Upper lobe of left lung (tissue), 6 donors: ENCODE measurements around the gene ANAPC16. TPM values are rescaled to one million over a fixed set of nuclear protein-coding genes. Genes with fewer than 3 reads are reported as not detected.

Source experiments
- ATAC-seq, 2 donors: fragments of 200-7000 bp; cut with Tn5 transposase; one replicate each; pipeline ENCODE4 v1.9.1; 2022; ENCODE audit warnings: mild to moderate bottlenecking in 2 of 2, moderate library complexity in 2 of 2; ENCODE audit not compliant: low FRiP score in 2 of 2
- DNase-seq, 2 donors: peaks; one replicate each; pipeline ENCODE4 v3.0.0-alpha.2; 2019 to 2020
- H3K27ac ChIP-seq, 4 donors: fragments of 200-600 bp; sonication (generic); one replicate each; pipeline ENCODE4 v1.5.1; 2016 to 2019
- H3K27me3 ChIP-seq, 4 donors: fragments of 200-600 bp; sonication (generic); one replicate each; pipeline ENCODE4 v1.5.1; 2017 to 2019
- H3K36me3 ChIP-seq, 4 donors: fragments of 200-600 bp; sonication (generic); one replicate each; pipeline ENCODE4 v1.5.1; 2016 to 2019
- H3K4me1 ChIP-seq, 4 donors: fragments of 200-600 bp; sonication (generic); one replicate each; pipeline ENCODE4 v1.5.1; 2018 to 2019
- H3K4me3 ChIP-seq, 4 donors: fragments of 200-600 bp; sonication (generic); one replicate each; pipeline ENCODE4 v1.5.1; 2017 to 2019; ENCODE audit warnings: mild to moderate bottlenecking in 2 of 4, moderate library complexity in 1 of 4
- H3K9me3 ChIP-seq, 4 donors: fragments of 200-600 bp; sonication (generic); one replicate each; pipeline ENCODE4 v1.5.1; 2018 to 2019
- EP300 ChIP-seq, 4 donors: sonication (generic); formaldehyde crosslinking; IDR thresholded peaks; one replicate each; pipeline ENCODE4 v1.5.1; 2017; ENCODE audit warnings: antibody characterized with exemption in 4 of 4, control low read depth in 2 of 4
- POLR2A ChIP-seq, 4 donors: fragments of 450-650 bp; IDR thresholded peaks; one replicate each; pipeline ENCODE4 v1.5.1; 2016 to 2017; ENCODE audit warnings: antibody characterized with exemption in 4 of 4, mild to moderate bottlenecking in 2 of 4
- POLR2AphosphoS5 ChIP-seq, 2 donors: sonication (generic); formaldehyde crosslinking; IDR thresholded peaks; one replicate each; pipeline ENCODE4 v1.5.1; 2017; ENCODE audit warnings: antibody characterized with exemption in 2 of 2
- WGBS, 2 donors: methylation state at CpG; one replicate each; pipeline ENCODE4 v1.1.5; 2017 to 2018; 5-methylcytosine and 5-hydroxymethylcytosine counted together
- total RNA-seq, 6 donors: library from RNA; depleted of rRNA in 4 of 6; stranded (reverse); fragments of >200 nt in 4 of 6; gene quantifications; one replicate each; pipeline versions ENCODE4 v1.1.0 to v1.2.1, GENCODE V29; 2016 to 2021
- TF ChIP-seq, protein P1 (sequence below), 6 experiments: fragments of 450-650 bp in 4 of 6; fragments of 200-600 bp in 2 of 6; sonication (generic) in 2 of 6; IDR thresholded peaks; one replicate each; pipeline ENCODE4 v1.5.1; 2016 to 2019; ENCODE audit warnings: antibody characterized with exemption in 6 of 6
- donor health status: DM: no; HTN: no; CAD: no; lungs with moderate emphysema.
- donor health status: DM: no; HTN: yes; CAD: no; lungs with severe emphysema.

Gene ANAPC16
- total RNA-seq, 6 donors from 2014 or later: 34.6 to 110 (median 92.6) TPM

- TF ChIP-seq POLR2AphosphoS5 (IDR thresholded peaks at IDR 0.05): peak in 1 of 2 donors; percentile 22
- no peak for TF ChIP-seq EP300 (IDR thresholded peaks at IDR 0.05)
- TF ChIP-seq, protein P1, sequence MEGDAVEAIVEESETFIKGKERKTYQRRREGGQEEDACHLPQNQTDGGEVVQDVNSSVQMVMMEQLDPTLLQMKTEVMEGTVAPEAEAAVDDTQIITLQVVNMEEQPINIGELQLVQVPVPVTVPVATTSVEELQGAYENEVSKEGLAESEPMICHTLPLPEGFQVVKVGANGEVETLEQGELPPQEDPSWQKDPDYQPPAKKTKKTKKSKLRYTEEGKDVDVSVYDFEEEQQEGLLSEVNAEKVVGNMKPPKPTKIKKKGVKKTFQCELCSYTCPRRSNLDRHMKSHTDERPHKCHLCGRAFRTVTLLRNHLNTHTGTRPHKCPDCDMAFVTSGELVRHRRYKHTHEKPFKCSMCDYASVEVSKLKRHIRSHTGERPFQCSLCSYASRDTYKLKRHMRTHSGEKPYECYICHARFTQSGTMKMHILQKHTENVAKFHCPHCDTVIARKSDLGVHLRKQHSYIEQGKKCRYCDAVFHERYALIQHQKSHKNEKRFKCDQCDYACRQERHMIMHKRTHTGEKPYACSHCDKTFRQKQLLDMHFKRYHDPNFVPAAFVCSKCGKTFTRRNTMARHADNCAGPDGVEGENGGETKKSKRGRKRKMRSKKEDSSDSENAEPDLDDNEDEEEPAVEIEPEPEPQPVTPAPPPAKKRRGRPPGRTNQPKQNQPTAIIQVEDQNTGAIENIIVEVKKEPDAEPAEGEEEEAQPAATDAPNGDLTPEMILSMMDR (IDR thresholded peaks at IDR 0.05): no peak
- peak in 2 of 4 donors; percentile 6 to 62 for TF ChIP-seq POLR2A (IDR thresholded peaks at IDR 0.05)
- peak overlapping the region; percentile 44 to 60 (median 52) for H3K4me3 ChIP-seq
- no peaks in the 10 kb centered on the region for H3K9me3 ChIP-seq
- 7 to 23% methylated on average over 6 to 26 of the region's 30 CpGs for WGBS, 2 donors
- no peaks in the 10 kb centered on the region for H3K27me3 ChIP-seq
- peaks cover 51 to 62% (median 55%) of the 10 kb centered on the region in 4 donors for H3K4me1 ChIP-seq
- DNase-seq (no peak), ATAC-seq (peak; percentile 14 to 36)
- no peaks in the 10 kb centered on the region for H3K36me3 ChIP-seq
- H3K27ac ChIP-seq: peak overlapping the region; percentile 72 to 98 (median 92)
Observed at GRCh38 chr10:72260976-72261783, 45.4 kb downstream of the ANAPC16 start.

GRCh38 chr10:72261784-72262404 lies 46.1 kb downstream of the ANAPC16 start:
- Histone ChIP-seq H3K4me3 (no peak overlapping the region), H3K27me3 (no peaks in the 10 kb centered on the region), H3K27ac (peak overlapping the region; percentile 72 to 98 (median 92)), H3K36me3 (no peaks in the 10 kb centered on the region), H3K9me3 (no peaks in the 10 kb centered on the region), H3K4me1 (peaks cover 43 to 55% (median 49%) of the 10 kb centered on the region in 4 donors)
- no peak for TF ChIP-seq EP300 (IDR thresholded peaks at IDR 0.05)
- TF ChIP-seq POLR2A (IDR thresholded peaks at IDR 0.05): no peak
- WGBS, 2 donors: 95 to 96% methylated on average over 7 of the region's 7 CpGs
- ATAC-seq: no peak
- DNase-seq: no peak

DNA sequence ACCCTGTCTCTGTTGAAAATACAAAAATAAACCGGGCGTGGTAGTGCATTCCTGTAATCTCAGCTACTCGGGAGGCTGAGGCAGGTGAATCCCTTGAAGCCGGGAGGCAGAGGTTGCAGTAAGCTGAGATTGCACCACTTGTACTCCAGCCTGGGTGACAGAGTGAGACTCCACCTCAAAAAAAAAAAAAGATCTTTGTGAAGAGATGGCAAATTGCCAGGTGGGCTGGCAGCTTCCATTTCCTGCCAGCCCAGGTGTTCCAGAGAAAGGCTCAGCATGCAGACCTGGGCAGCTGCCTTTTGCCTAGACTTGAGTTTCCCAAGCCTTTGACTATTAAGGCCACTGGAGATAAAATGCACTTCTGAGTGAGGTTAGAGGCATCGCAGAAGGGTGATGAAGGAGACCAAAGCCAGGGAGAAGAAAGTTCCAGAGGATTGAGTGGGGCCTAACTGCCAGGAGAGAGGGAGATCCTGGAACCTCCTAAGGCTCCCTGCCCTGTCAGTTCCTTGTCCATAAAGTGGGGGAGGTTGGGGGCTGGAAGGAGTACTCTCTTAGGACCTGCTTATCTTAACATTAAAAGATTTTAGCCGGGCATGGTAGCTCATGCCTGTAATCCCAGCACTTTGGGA lies 47.9 kb downstream of the ANAPC16 start:
- peaks cover 38 to 44% (median 40%) of the 10 kb centered on the region in 4 donors for H3K4me1 ChIP-seq
- H3K27me3 ChIP-seq: no peaks in the 10 kb centered on the region
- no peak for ATAC-seq
- 69 to 71% methylated on average over 6 of the region's 6 CpGs for WGBS, 2 donors
- no peak for TF ChIP-seq EP300 (IDR thresholded peaks at IDR 0.05)
- TF ChIP-seq POLR2A (IDR thresholded peaks at IDR 0.05): peak in 1 of 4 donors; percentile 28
- TF ChIP-seq POLR2AphosphoS5 (IDR thresholded peaks at IDR 0.05): peak in 1 of 2 donors; percentile 15
- TF ChIP-seq, protein P1 (IDR thresholded peaks at IDR 0.05): no peak
- H3K36me3 ChIP-seq: no peaks in the 10 kb centered on the region
- DNase-seq: peak in 1 of 2 donors; percentile 75
- peak overlapping the region in 3 of 4 donors; percentile 54 to 58 (median 55) for H3K27ac ChIP-seq
- no peak overlapping the region for H3K4me3 ChIP-seq
- H3K9me3 ChIP-seq: no peaks in the 10 kb centered on the region

GRCh38 chr10:72264536-72264935 lies 48.7 kb downstream of the ANAPC16 start:
- H3K27me3 ChIP-seq: no peaks in the 10 kb centered on the region
- no peak overlapping the region for H3K4me3 ChIP-seq
- H3K4me1 ChIP-seq: peaks cover 33 to 42% (median 37%) of the 10 kb centered on the region in 4 donors
- no peak for DNase-seq
- TF ChIP-seq POLR2AphosphoS5 (IDR thresholded peaks at IDR 0.05) (no peak), EP300 (IDR thresholded peaks at IDR 0.05) (no peak), POLR2A (IDR thresholded peaks at IDR 0.05) (no peak)
- TF ChIP-seq, protein P1 (IDR thresholded peaks at IDR 0.05): no peak
- no peaks in the 10 kb centered on the region for H3K9me3 ChIP-seq
- WGBS, 2 donors: 93 to 96% methylated on average over 1 of the region's 1 CpG
- no peak for ATAC-seq
- H3K27ac ChIP-seq: no peak overlapping the region
- no peaks in the 10 kb centered on the region for H3K36me3 ChIP-seq

GRCh38 chr10:72265508-72265907 lies 49.7 kb downstream of the ANAPC16 start:
- H3K27me3 ChIP-seq: no peaks in the 10 kb centered on the region
- TF ChIP-seq EP300 (IDR thresholded peaks at IDR 0.05): no peak
- no peak for TF ChIP-seq POLR2A (IDR thresholded peaks at IDR 0.05)
- TF ChIP-seq, protein P1 (IDR thresholded peaks at IDR 0.05): no peak
- TF ChIP-seq POLR2AphosphoS5 (IDR thresholded peaks at IDR 0.05): no peak
- no peaks in the 10 kb centered on the region for H3K36me3 ChIP-seq
- WGBS, 2 donors: 82 to 95% methylated on average over 5 to 6 of the region's 6 CpGs
- H3K9me3 ChIP-seq: no peaks in the 10 kb centered on the region
- ATAC-seq (no peak), DNase-seq (no peak)
- peaks cover 23 to 32% (median 27%) of the 10 kb centered on the region in 4 donors for H3K4me1 ChIP-seq
- H3K27ac ChIP-seq: no peak overlapping the region
- H3K4me3 ChIP-seq: no peak overlapping the region
